IPS-11a (cell line): Measurements from ENCODE around the gene RSPH1.

ENCODE experiments used
- H3K4me3 ChIP-seq: one replicate; pipeline ENCODE4 v1.5.1; 2013; ENCODE audit warnings: low read depth, low read length, control low read depth

RSPH1 gene

GRCh38 chr21:42467140-42467983, 28.7 kb downstream of the RSPH1 start:
- H3K4me3 ChIP-seq: no peak overlapping the region

DNA sequence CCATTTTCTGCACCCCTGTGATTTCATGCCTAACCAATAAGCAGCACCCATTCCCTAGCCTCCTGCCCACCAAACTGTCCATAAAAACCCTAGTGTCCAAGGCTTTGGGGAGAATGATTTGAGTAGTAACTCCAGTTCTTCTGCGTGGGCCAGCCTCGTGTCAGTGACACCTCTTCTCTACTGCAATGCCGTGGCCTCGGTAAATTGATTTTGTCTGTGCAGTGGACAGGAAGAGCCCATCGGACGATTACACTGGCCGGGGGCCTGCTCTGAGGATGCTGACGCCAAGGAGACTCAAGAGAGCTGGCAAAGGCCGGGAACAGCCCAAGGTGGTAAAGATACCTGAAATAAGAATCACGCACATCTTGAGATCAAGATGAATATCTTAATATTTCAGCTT, 29.3 kb downstream of the RSPH1 start:
- H3K4me3 ChIP-seq: no peak overlapping the region

DNA sequence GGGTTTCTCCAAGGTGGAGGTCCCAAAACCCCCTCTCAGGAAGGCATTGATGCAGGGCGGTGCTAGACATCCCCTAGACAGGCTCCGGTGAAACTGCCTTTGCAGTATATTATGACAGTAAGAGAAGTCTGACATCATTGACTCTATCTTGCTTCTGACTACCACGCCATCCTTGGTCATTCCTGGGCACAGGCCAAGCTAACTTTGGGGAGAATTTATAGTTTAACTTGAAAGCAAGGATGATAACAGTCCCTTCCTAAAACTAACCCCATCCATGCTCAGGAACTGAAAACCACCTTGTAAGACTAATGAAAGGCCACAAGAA, 30.3 kb downstream of the RSPH1 start:
- no peak overlapping the region for H3K4me3 ChIP-seq

DNA sequence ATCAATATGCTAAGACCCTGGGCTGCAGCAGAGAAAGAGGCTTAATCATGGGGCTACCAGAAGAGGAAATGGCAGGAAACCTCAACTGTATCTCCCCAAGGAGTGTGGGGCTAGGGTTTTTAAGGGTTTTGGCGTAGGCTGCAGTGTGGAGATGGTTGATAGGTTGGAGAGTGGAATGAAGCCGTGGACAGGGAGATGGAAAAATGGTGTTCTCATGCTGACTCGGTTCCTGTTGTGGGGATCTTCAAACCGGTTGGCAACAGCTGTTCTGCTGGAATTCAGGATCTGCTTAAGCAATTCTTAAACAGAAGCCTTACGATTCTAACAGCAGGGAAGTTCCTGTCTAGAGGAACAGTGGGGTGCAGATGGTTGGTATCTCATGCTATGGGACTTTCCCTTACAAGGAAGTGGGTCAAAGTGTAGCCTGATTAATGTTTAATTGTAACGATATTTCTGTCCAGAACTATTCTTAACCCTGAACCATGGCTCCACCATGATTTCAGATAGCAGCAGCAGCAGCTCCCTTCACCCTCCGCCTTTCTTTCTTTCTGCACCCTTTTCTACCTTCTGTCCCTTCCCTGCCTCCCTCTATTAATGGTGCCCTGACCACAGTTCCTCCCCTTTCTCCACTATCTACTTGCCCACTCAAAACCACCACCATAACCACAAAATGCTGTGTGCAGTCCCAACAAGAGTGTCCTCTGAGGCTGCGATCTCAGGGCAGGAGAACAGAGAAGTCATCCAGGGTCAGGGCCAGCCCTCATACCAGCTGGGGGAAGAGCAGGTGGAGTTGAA, 30.8 kb downstream of the RSPH1 start:
- no peak overlapping the region for H3K4me3 ChIP-seq

DNA sequence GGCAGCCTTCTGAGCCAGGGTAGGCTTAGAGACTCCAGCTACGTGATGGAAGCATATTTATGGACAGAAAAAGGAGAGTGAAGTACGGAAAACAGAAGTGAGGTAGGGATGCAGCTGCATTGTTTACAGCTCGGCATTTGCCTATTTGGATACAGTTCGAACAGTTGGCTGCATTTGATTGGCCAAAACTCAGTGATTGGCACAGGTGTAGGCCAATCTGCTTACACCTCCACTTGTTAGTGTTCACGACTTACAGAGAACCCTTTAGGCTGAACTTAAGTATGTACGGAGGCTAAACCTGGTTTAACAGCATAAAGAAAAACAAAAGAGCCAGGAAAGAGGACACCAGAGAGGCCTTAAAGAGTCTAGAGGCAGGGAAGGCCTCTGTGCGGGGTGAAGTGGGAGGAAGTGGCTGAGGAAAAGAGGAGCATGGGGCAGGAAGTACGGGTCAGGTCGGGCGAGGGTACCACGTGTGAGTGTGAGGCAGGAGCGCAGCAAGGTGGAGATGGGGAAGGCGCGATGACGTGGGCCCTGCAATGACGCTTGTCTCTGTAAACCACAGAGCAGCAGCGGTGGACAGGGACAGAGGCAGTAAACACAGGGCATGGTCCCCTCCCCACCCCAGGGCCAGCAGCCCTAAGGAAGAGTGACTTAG, 32.0 kb downstream of the RSPH1 start:
- no peak overlapping the region for H3K4me3 ChIP-seq

- no peak overlapping the region for H3K4me3 ChIP-seq
Measured at GRCh38 chr21:42461881-42462877, 33.8 kb downstream of the RSPH1 start.

- no peak overlapping the region for H3K4me3 ChIP-seq
Measured at GRCh38 chr21:42461185-42461520, 34.9 kb downstream of the RSPH1 start.

GRCh38 chr21:42460391-42461184, 35.4 kb downstream of the RSPH1 start:
- no peak overlapping the region for H3K4me3 ChIP-seq

- H3K4me3 ChIP-seq: no peak overlapping the region
Measured at GRCh38 chr21:42459546-42460215, 36.3 kb downstream of the RSPH1 start.

- H3K4me3 ChIP-seq: no peak overlapping the region
Measured at GRCh38 chr21:42459082-42459460, 37.0 kb downstream of the RSPH1 start.

GRCh38 chr21:42456457-42456856, 39.6 kb downstream of the RSPH1 start:
- no peak overlapping the region for H3K4me3 ChIP-seq

DNA sequence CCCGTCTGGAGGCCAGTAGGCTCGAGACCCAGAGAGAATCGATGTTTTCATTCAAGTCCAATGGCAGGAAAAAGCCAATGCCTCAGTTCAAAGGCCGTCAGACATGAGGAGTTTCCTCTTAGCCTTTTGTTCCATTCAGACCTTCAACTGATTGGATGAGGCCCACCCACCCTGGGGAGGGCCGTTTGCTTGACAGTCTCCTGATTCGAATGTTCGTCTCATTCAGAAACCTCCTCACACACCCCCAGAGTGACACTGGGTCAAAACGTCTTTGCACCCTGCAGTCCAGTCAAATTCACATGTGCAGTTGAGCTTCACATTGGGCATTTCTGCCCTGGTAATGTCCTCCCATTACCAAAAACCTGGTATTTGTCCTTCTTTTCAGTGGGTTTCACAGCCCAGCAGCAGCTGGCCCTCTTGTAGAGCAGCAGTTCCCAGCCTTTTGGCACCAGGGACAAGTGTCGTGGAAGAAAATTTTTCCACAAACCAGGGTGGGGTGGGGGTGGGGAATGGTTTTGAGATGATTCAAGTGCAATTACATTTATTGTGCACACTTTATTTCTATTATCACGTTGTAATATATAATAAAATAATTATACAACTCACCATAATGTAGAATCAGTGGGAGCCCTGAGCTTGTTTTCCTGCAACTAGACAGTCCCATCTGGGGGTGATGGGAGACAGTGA, 40.1 kb downstream of the RSPH1 start:
- no peak overlapping the region for H3K4me3 ChIP-seq

DNA sequence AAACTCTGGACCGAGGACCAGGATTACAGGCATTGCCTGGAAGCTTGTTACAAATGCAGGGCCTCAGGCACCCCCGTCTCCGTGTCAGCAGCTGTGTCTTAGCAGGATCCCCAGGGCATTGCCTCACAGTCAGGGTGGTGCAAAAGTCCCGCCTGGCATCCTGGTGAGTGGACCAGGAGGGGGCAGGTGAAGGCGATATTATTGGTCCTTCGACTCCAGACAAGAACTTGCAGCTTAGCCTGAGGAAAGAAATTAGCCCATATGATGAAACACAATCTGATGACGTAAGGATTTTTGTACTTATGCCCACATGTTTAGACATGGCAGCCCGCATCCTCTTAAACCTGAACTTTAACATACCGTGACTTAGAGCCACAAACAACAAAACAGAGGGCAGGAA, 40.8 kb downstream of the RSPH1 start:
- no peak overlapping the region for H3K4me3 ChIP-seq

DNA sequence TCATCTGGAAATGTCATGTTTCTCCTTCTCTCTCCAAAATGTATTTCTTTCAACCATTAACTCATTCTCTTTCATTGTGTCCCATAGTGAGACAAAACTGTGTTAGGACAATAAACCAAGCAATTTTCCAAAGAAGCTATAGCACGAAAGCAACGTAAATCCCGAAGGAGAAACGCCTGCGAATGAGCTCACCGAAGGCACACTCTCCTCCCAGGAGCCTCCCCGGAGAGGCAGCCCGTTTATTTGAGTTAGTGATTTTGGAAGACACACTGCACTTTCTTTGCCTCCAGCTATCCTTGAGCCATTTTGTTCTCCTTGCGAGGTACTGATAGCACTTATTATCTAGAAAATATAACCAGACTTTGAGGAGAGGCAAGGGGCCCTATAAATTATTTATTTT, 41.2 kb downstream of the RSPH1 start:
- no peak overlapping the region for H3K4me3 ChIP-seq

- H3K4me3 ChIP-seq: no peak overlapping the region
Measured at GRCh38 chr21:42453986-42454570, 41.9 kb downstream of the RSPH1 start.

- H3K4me3 ChIP-seq: no peak overlapping the region
Measured at GRCh38 chr21:42453224-42453985, 42.6 kb downstream of the RSPH1 start.

GRCh38 chr21:42452401-42453223, 43.4 kb downstream of the RSPH1 start:
- no peak overlapping the region for H3K4me3 ChIP-seq
